GM12878 (cell line): ENCODE results near the gene GSTO1. TPM values are rescaled to one million over a fixed set of nuclear protein-coding genes. Genes with fewer than 3 reads are reported as not detected.
A peak's percentile ranks its signal among the peaks of the same experiment; 100 is the strongest.

Experiments
- ATF7 ChIP-seq: fragments of 450-650 bp; IDR thresholded peaks from 2 replicates; pipeline ENCODE4 v1.6.1; 2016; ENCODE audit warnings: low read depth, mild to moderate bottlenecking
- CBX3 ChIP-seq: fragments of 200-600 bp; sonication (generic); IDR thresholded peaks from 2 replicates; pipeline ENCODE4 v1.6.1; 2016; ENCODE audit warnings: low read depth, borderline replicate concordance
- EGR1 ChIP-seq, 2 experiments: IDR thresholded peaks; 1 replicate in 1 of 2; 2 replicates in 1 of 2; pipeline ENCODE4 v1.6.1; 2011 to 2012; ENCODE audit warnings: low read depth in 2 of 2, low read length in 2 of 2, borderline replicate concordance in 1 of 2, mild to moderate bottlenecking in 1 of 2, moderate library complexity in 1 of 2
- EZH2 ChIP-seq: IDR thresholded peaks from 2 replicates; pipeline ENCODE4 v1.6.1; 2012; ENCODE audit warnings: low read depth, mild to moderate bottlenecking, control low read depth, inconsistent platforms, low read length, borderline replicate concordance; ENCODE audit not compliant: control insufficient read depth
- HDGF ChIP-seq: fragments of 450-650 bp; IDR thresholded peaks from 2 replicates; pipeline ENCODE4 v1.6.1; 2016; ENCODE audit warnings: antibody characterized with exemption
- IKZF2 ChIP-seq, 2 experiments: fragments of 450-650 bp; IDR thresholded peaks; 2 replicates each; pipeline ENCODE4 v1.6.1; 2017; ENCODE audit warnings: mild to moderate bottlenecking in 2 of 2, moderate library complexity in 2 of 2
- MAX ChIP-seq: IDR thresholded peaks from 2 replicates; pipeline ENCODE4 v1.6.1; 2012; ENCODE audit warnings: low read depth, low read length, improper control_type of control experiment
- MTA3 ChIP-seq: IDR thresholded peaks from 2 replicates; pipeline ENCODE4 v1.6.1; 2012; ENCODE audit warnings: low read length, inconsistent platforms, borderline replicate concordance
- SP1 ChIP-seq: IDR thresholded peaks from one replicate; pipeline ENCODE4 v1.6.1; 2011; ENCODE audit warnings: low read depth, low read length
- SRF ChIP-seq, 2 experiments: IDR thresholded peaks; 2 replicates each; pipeline ENCODE4 v1.6.1; 2011; ENCODE audit warnings: low read depth in 2 of 2, low read length in 2 of 2, mild to moderate bottlenecking in 1 of 2, moderate library complexity in 1 of 2
- STAT3 ChIP-seq: IDR thresholded peaks from 2 replicates; pipeline ENCODE4 v1.6.1; 2011; ENCODE audit warnings: low read depth, low read length, improper control_type of control experiment
- SUPT20H ChIP-seq: IDR thresholded peaks from 2 replicates; pipeline ENCODE4 v1.6.1; 2011; ENCODE audit warnings: low read depth, mild to moderate bottlenecking, low read length, moderate library complexity, borderline replicate concordance; ENCODE audit not compliant: control insufficient read depth
- ZNF24 ChIP-seq: fragments of 450-650 bp; IDR thresholded peaks from 2 replicates; pipeline ENCODE4 v1.6.1; 2017; ENCODE audit warnings: antibody characterized with exemption, mild to moderate bottlenecking
- ZNF592 ChIP-seq: fragments of 450-650 bp; IDR thresholded peaks from 2 replicates; pipeline ENCODE4 v1.6.1; 2017; ENCODE audit warnings: mild to moderate bottlenecking, moderate library complexity
- ZNF687 ChIP-seq: fragments of 450-650 bp; IDR thresholded peaks from 2 replicates; pipeline ENCODE4 v1.6.1; 2017; ENCODE audit warnings: mild to moderate bottlenecking, moderate library complexity
- polyA plus RNA-seq, 11 experiments: library from polyadenylated mRNA; depleted of rRNA in 4 of 11; unstranded in 6 of 11; stranded (reverse) in 5 of 11; fragments of >200 nt; fragmentation: Nextera tagmentation in 4 of 11; fragmentation: Illumina TruSeq in 1 of 11; extraction: Ambion mirVana in 4 of 11; extraction: Trizol in 1 of 11; gene quantifications; 1 replicate in 1 of 11; 2 replicates in 10 of 11; pipeline versions ENCODE4 v1.2.1 to v1.2.3, GENCODE V29; 2011 to 2016; ENCODE audit warnings: inconsistent platforms in 2 of 11, missing spikeins in 2 of 11, low read depth in 1 of 11
- total RNA-seq, 4 experiments: library from RNA; depleted of rRNA in 3 of 4; stranded (reverse); fragments of >200 nt in 3 of 4; fragmentation: Illumina TruSeq in 1 of 4; extraction: Trizol in 1 of 4; gene quantifications; 2 replicates each; pipeline versions ENCODE4 v1.2.1 to v1.2.3, GENCODE V29; 2013 to 2021
- TF ChIP-seq, protein P1 (sequence below): fragments of 450-650 bp; IDR thresholded peaks from 2 replicates; pipeline ENCODE4 v1.6.1; 2016; ENCODE audit warnings: mild to moderate bottlenecking, moderate library complexity, borderline replicate concordance

GSTO1 gene
- total and polyA plus RNA-seq, 10 of the 15 experiments (the other 5 are each of a cell fraction or from before 2014, with no cell fraction given) = 53.1 to 197 (median 112) TPM

- no peak for TF ChIP-seq ZNF687
- peak; percentile 95 for TF ChIP-seq SP1
- no peak for TF ChIP-seq ZNF592
- TF ChIP-seq HDGF = no peak
- TF ChIP-seq, protein P1, sequence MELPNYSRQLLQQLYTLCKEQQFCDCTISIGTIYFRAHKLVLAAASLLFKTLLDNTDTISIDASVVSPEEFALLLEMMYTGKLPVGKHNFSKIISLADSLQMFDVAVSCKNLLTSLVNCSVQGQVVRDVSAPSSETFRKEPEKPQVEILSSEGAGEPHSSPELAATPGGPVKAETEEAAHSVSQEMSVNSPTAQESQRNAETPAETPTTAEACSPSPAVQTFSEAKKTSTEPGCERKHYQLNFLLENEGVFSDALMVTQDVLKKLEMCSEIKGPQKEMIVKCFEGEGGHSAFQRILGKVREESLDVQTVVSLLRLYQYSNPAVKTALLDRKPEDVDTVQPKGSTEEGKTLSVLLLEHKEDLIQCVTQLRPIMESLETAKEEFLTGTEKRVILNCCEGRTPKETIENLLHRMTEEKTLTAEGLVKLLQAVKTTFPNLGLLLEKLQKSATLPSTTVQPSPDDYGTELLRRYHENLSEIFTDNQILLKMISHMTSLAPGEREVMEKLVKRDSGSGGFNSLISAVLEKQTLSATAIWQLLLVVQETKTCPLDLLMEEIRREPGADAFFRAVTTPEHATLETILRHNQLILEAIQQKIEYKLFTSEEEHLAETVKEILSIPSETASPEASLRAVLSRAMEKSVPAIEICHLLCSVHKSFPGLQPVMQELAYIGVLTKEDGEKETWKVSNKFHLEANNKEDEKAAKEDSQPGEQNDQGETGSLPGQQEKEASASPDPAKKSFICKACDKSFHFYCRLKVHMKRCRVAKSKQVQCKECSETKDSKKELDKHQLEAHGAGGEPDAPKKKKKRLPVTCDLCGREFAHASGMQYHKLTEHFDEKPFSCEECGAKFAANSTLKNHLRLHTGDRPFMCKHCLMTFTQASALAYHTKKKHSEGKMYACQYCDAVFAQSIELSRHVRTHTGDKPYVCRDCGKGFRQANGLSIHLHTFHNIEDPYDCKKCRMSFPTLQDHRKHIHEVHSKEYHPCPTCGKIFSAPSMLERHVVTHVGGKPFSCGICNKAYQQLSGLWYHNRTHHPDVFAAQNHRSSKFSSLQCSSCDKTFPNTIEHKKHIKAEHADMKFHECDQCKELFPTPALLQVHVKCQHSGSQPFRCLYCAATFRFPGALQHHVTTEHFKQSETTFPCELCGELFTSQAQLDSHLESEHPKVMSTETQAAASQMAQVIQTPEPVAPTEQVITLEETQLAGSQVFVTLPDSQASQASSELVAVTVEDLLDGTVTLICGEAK = peak; percentile 90
- TF ChIP-seq MTA3 = no peak
- no peak for TF ChIP-seq EGR1 (IDR thresholded peaks at IDR 0.05; ENCODE audit: borderline replicate concordance in 1 of 2, low read depth in 2 of 2, low read length in 2 of 2)
- TF ChIP-seq STAT3 = no peak
- no peak for TF ChIP-seq CBX3
- TF ChIP-seq EZH2 = no peak
- peak; percentile 75 for TF ChIP-seq MAX
- TF ChIP-seq ATF7 = no peak
- TF ChIP-seq ZNF24 = no peak
- no peak for TF ChIP-seq SUPT20H
- TF ChIP-seq IKZF2 (IDR thresholded peaks at IDR 0.05) = no peak; a peak in 2 of 4 replicates
- peak in 1 of 2 experiments; percentile 46; a peak in 1 of 4 replicates for TF ChIP-seq SRF (IDR thresholded peaks at IDR 0.05; ENCODE audit: low read depth in 2 of 2, low read length in 2 of 2)
These were observed 14.3 kb downstream of the GSTO1 start, which contains the start of gene GSTO2 (continued) for GRCh38 chr10:104268713-104269645.
